Kidney epithelial cell (primary cell): ENCODE data around the gene UGDH. TPM values are rescaled to one million over a fixed set of nuclear protein-coding genes. Genes with fewer than 3 reads are reported as not detected.

Source experiments
- DNase-seq: peaks from one replicate; pipeline ENCODE4 v3.0.0-alpha.2; 2010; ENCODE audit warnings: low read depth
- H3K27me3 ChIP-seq: 2 replicates; pipeline ENCODE4 v1.6.0; 2011; ENCODE audit warnings: low read length; ENCODE audit not compliant: control insufficient read depth, insufficient read depth
- H3K36me3 ChIP-seq: 2 replicates; pipeline ENCODE4 v1.5.1; 2011; ENCODE audit warnings: low read length; ENCODE audit not compliant: control insufficient read depth, insufficient read depth
- H3K4me3 ChIP-seq: 2 replicates; pipeline ENCODE4 v1.5.1; 2011; ENCODE audit warnings: low read depth, mild to moderate bottlenecking, control low read depth, low read length
- CTCF ChIP-seq: IDR thresholded peaks from 2 replicates; pipeline ENCODE4 v1.5.1; 2011; ENCODE audit warnings: mild to moderate bottlenecking, moderate library complexity, low read length, control low read depth, inconsistent platforms; ENCODE audit not compliant: insufficient read depth, poor library complexity, severe bottlenecking
- total RNA-seq: library from RNA; depleted of rRNA; stranded (reverse); fragments of >200 nt; gene quantifications from 2 replicates; pipeline ENCODE4 v1.2.3, GENCODE V29; 2015

Gene UGDH
- total RNA-seq, 1 donor from 2014 or later, result 124 TPM

- DNase-seq, result peak; percentile 80
- no peak for TF ChIP-seq CTCF
- H3K4me3 ChIP-seq, result no peak overlapping the region
- peaks cover 1% of the 10 kb centered on the region for H3K36me3 ChIP-seq
- H3K27me3 ChIP-seq, result no peaks in the 10 kb centered on the region
These were observed 38.8 kb upstream of the UGDH start for GRCh38 chr4:39565878-39566600.

- DNase-seq, result no peak
- Histone ChIP-seq H3K27me3 (no peaks in the 10 kb centered on the region), H3K36me3 (peaks cover 1% of the 10 kb centered on the region), H3K4me3 (no peak overlapping the region)
- no peak for TF ChIP-seq CTCF
These were observed 36.2 kb upstream of the UGDH start for GRCh38 chr4:39563346-39563847.

- H3K27me3 ChIP-seq, result no peaks in the 10 kb centered on the region
- DNase-seq, result no peak
- H3K36me3 ChIP-seq, result peaks cover 1% of the 10 kb centered on the region
- H3K4me3 ChIP-seq, result no peak overlapping the region
- TF ChIP-seq CTCF, result no peak
These were observed 35.6 kb upstream of the UGDH start for GRCh38 chr4:39562792-39563191.

- Histone ChIP-seq H3K27me3 (no peaks in the 10 kb centered on the region), H3K36me3 (peaks cover under 1% of the 10 kb centered on the region), H3K4me3 (no peak overlapping the region)
- DNase-seq, result no peak
- TF ChIP-seq CTCF, result no peak
These were observed 32.4 kb upstream of the UGDH start for GRCh38 chr4:39559626-39560025.

- Histone ChIP-seq H3K27me3 (no peaks in the 10 kb centered on the region), H3K36me3 (no peaks in the 10 kb centered on the region), H3K4me3 (no peak overlapping the region)
- no peak for TF ChIP-seq CTCF
- DNase-seq, result no peak
These were observed 28.2 kb upstream of the UGDH start for GRCh38 chr4:39555472-39555871.
